Bronchial epithelial cell (primary cell): Measurements from ENCODE around the gene MMP12. TPM values are rescaled to one million over a fixed set of nuclear protein-coding genes. Genes with fewer than 3 reads are reported as not detected.
"Not testable (repeated sequence)": the region's sequence is repeated elsewhere in the genome, so short reads cannot be mapped to it uniquely, and the experiment has no call there.

ENCODE experiments used
- DNase-seq: peaks from one replicate; pipeline ENCODE4 v3.0.0-alpha.2; 2010; ENCODE audit warnings: low read depth
- FAIRE-seq: peaks from 2 replicates; lab custom pipeline; 2011; peaks lifted over from hg19 to GRCh38; lab: Jason Lieb, UNC
- H3K27me3 ChIP-seq: 2 replicates; pipeline ENCODE4 v1.5.1; 2011; ENCODE audit warnings: low read length; ENCODE audit not compliant: control insufficient read depth, insufficient read depth
- H3K36me3 ChIP-seq: 2 replicates; pipeline ENCODE4 v1.5.1; 2011; ENCODE audit warnings: low read length; ENCODE audit not compliant: control insufficient read depth, insufficient read depth
- H3K4me3 ChIP-seq: 2 replicates; pipeline ENCODE4 v1.5.1; 2011; ENCODE audit warnings: mild to moderate bottlenecking, low read depth, low read length, control low read depth
- CTCF ChIP-seq: IDR thresholded peaks from 2 replicates; pipeline ENCODE4 v1.5.1; 2011; ENCODE audit warnings: mild to moderate bottlenecking, moderate library complexity, low read length, control low read depth, inconsistent platforms; ENCODE audit not compliant: insufficient read depth, severe bottlenecking
- total RNA-seq: library from RNA; depleted of rRNA; stranded (reverse); fragments of >200 nt; gene quantifications from 2 replicates; pipeline ENCODE4 v1.2.1, GENCODE V29; 2014

The MMP12 gene
- total RNA-seq, 1 donor from 2014 or later: not detected

GRCh38 chr11:102912482-102912830, 37.7 kb upstream of the MMP12 start:
- no peak overlapping the region for H3K4me3 ChIP-seq
- TF ChIP-seq CTCF: no peak
- no peak for FAIRE-seq
- peak; percentile 69 for DNase-seq
- no peaks in the 10 kb centered on the region for H3K27me3 ChIP-seq
- H3K36me3 ChIP-seq: no peaks in the 10 kb centered on the region

GRCh38 chr11:102911758-102912481, 37.1 kb upstream of the MMP12 start:
- Histone ChIP-seq H3K4me3 (no peak overlapping the region), H3K36me3 (no peaks in the 10 kb centered on the region), H3K27me3 (no peaks in the 10 kb centered on the region)
- FAIRE-seq (no peak), DNase-seq (peak; percentile 44)
- no peak for TF ChIP-seq CTCF

DNA sequence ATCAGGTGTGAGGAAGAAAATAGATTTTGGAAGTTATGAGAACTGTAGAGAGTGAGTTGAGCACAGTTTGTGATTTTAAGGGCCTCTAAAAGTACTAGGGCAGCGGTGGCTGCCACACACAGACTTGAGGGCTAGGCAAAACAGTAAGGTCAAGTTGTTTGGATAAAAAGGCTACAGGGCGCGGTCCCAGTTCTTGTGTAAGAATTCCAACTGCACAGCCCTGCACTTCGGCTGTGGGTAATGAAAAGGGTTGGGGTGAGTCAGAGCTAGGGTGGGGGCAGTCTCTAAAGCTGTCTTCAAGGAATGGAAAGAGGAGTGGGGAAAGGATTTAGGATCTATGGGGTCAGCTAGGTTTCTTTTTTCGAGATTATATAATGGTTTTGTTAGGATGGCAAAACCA, 31.1 kb upstream of the MMP12 start:
- peak; percentile 48 for DNase-seq
- not testable (repeated sequence) for H3K4me3 ChIP-seq, FAIRE-seq, H3K36me3 ChIP-seq, H3K27me3 ChIP-seq

- not testable (repeated sequence) for H3K27me3 ChIP-seq, DNase-seq, H3K36me3 ChIP-seq, FAIRE-seq, H3K4me3 ChIP-seq
Measured at GRCh38 chr11:102903895-102904294, 29.1 kb upstream of the MMP12 start.

GRCh38 chr11:102900346-102900745, 25.6 kb upstream of the MMP12 start:
- no peak for TF ChIP-seq CTCF
- peak; percentile 92 for DNase-seq
- H3K4me3 ChIP-seq: no peak overlapping the region
- no peaks in the 10 kb centered on the region for H3K36me3 ChIP-seq
- no peak for FAIRE-seq
- no peaks in the 10 kb centered on the region for H3K27me3 ChIP-seq

GRCh38 chr11:102891736-102892135, 17.0 kb upstream of the MMP12 start:
- H3K36me3 ChIP-seq: no peaks in the 10 kb centered on the region
- H3K4me3 ChIP-seq: no peak overlapping the region
- H3K27me3 ChIP-seq: no peaks in the 10 kb centered on the region
- DNase-seq (no peak), FAIRE-seq (peak; percentile 52)
- TF ChIP-seq CTCF: no peak

GRCh38 chr11:102886999-102887398, 12.2 kb upstream of the MMP12 start:
- no peak for TF ChIP-seq CTCF
- peak; percentile 66 for FAIRE-seq
- no peak overlapping the region for H3K4me3 ChIP-seq
- no peaks in the 10 kb centered on the region for H3K27me3 ChIP-seq
- peak; percentile 33 for DNase-seq
- H3K36me3 ChIP-seq: no peaks in the 10 kb centered on the region
